ENCODE data around the gene SMAD6.

The SMAD6 gene

DNA sequence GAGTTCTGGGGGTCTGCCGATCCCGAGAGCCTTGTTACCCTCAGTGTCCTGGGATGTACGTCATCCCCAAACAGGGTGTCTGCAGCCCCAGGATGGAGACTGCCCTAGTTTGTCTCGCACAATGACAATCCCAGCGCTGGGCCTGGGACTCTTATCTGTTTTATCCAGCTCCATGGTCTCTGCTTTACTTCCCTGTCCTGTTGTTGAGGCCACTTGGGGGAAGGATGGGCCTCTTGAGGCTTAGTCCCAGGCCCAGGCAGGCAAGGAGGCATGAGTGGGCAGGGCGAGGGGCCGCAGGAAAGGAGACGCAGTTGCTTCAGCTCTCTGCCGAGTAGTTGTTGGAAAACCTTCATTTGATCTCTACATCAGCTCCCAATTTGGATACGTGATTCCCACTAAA is 17.4 kb downstream of the SMAD6 start:
- no peak for DNase-seq (ENCODE audit: low read depth in 2 of 2, low spot score in 1 of 2)

DNA sequence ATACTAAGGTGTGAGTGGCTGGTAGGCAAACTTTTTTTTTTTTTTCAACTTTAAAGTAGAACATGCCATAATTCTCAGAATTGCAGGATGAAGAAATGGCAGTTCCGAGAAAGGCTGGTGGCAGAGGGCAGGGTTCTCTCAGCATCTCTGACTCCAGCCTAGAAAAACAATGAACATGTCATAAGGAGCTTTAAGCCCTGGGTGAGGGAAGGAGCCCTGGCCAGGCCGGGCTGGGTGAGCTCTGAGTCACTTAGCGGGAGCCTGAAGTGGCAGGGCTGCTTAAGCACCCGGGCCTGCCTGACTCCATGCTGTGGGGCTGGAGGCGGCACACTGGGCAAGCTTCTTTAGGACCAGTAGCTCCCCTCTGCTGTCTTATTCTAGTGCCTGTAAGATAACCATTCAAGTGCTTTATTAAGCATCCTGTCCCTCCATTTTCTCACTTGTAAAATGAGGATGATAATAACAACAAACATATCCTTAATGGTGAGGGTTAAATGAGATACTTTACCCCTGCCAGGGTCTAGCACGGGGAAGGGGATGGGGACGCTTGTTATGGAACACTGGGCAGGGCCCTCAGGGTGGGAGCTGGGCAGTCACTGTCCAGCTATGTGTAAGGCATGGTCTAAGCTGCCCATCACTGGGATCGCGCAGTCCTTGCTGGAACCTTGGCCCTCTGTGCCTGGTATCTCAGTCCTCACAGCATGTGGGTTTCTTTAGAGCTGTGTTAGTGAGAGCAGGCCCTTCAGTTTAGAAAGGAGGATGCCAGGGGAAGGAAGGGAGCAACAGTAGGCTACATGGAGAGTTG is 18.4 kb downstream of the SMAD6 start:
- no peak for DNase-seq (ENCODE audit: low read depth in 2 of 2, low spot score in 1 of 2)

DNA sequence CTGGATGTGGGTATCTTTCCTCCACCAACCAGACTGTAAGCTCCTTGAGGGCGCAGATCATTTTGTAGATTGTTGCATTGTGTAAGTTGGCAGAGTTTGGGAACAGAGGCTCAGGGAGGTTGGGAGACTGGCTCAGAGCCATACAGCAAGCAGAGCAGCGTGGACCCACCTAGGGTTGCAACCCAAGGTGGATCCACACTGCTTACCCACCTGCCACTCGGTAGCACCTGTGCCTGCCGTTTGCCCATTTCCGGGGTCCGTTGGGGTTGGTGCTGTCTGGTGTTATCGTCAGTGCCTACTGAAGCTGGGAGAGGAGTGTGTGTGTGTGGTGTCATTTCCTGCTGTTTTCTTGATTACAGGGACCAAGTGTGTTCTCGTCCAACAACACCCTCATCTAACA is 19.0 kb downstream of the SMAD6 start:
- no peak for DNase-seq (ENCODE audit: low read depth in 2 of 2, low spot score in 1 of 2)

DNA sequence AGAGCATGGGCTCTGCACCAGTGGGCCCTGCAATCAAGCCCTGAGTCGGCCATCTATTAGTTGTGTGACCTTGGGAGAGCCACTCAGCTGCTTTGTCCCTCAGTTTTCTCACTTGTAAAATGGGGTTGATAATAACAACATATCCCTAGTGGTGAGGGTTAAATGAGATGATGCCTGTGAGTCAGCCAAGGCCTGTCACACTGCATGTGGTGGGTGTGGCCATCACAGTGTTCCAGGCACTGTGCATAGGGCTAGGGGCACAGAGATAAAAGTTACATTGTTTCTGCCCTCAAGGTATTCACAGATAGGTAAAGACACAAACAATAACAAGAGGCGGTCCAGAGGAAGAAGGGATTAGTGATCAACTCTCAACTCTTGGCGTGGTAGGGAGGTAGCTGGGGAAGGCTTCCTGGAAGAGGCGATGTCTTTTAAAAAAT is 19.5 kb downstream of the SMAD6 start:
- DNase-seq (ENCODE audit: low read depth in 2 of 2, low spot score in 1 of 2) = no peak

DNA sequence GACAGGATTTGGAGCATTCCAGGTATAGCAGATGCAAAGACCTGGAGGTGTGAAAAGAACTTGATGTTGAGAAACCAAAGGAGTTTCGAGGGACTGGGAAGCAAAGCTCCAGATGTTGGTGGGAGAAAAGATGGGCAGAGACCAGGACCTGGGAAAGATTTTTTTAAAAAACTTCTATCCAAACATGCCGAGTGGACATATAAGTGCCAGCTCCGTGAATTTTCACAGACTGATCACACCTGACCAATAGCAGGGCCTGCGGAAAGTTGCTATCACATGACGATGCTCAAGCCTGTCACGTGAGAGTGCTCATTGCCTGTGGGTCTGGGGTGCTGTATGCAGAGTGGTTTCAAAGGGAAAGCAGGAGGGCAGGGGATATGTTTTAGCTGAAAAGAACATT is 19.9 kb downstream of the SMAD6 start:
- DNase-seq (ENCODE audit: low read depth in 2 of 2, low spot score in 1 of 2) = no peak

DNA sequence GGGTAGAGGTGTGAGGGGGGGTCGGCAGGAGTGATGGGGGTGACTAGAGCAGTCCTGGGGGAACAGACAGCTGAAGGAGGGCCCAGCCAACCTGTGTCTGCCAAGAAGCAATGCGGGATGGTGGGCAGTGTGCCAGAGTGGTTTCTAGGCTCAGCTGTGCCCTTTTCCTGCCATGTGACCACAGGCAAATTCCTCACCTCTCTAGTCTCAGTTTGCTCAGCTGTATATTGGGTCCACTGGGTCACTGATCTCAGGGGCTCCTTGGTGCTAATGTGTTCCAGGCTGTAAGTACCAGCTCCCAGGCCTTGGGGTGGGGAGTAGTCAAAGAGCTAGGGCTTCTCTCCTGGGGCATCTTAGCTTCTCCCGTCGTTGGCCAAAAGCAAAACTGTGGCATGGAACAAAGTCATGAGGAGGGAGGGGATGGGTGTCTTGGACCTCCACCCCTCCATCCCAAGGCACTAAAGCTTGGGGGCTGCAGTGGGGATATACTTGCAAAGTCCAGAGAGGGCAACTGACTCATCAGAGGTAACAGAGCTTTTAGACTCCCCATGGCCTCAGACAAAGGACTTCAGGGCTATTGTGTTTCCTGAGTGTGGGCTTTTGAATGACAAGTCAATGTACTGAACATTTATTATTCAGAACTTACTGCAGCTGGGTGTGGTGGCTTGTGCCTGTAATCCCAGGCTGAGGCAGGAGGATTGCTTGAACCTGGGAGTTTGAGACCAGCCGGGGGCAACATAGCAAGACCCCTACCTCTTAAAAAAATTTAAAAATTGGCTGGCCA is 20.9 kb downstream of the SMAD6 start:
- no peak for DNase-seq (ENCODE audit: low read depth in 2 of 2, low spot score in 1 of 2)

DNA sequence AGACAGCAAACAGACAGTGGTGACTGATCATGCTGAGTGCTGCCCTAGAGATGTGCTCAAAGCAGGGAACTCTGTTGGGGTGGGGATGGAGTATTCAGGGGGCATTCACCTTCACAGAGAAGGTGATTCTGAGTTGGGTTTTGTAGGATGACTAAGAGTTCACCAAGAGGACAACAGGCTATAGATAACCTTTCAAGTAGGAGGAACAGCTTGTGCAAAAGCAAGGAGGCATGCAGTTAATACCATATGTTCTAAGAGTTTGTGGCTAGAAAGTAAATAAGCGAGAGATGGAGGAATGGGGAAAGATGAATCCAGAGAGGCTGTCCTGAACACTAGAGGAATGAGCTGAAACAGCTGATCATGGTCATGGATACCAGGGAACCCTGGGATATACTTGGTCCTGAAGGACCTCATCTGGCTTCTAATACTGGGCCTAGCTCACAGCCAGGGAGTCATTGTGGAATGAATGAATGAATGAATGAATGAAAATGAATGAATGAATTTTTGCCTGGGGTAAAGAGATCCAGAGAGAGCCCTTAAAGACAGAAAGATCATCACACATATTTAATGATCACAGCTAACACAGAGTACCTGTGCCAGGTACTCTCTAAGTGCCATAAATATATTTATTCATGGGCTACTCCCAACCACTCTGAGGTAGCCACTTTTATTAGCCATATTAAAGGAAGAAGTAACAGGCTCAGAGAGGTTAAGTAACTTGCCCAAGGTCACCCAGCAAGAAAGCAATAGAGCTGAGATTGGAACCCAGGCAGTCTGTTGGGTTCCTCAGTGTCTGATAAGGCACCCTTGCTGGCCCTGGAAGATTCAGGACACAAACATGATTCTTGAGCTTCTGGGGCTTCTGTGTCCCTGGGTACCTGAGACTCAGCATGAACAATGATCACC is 22.0 kb downstream of the SMAD6 start:
- DNase-seq (ENCODE audit: low read depth in 2 of 2, low spot score in 1 of 2) = no peak

DNA sequence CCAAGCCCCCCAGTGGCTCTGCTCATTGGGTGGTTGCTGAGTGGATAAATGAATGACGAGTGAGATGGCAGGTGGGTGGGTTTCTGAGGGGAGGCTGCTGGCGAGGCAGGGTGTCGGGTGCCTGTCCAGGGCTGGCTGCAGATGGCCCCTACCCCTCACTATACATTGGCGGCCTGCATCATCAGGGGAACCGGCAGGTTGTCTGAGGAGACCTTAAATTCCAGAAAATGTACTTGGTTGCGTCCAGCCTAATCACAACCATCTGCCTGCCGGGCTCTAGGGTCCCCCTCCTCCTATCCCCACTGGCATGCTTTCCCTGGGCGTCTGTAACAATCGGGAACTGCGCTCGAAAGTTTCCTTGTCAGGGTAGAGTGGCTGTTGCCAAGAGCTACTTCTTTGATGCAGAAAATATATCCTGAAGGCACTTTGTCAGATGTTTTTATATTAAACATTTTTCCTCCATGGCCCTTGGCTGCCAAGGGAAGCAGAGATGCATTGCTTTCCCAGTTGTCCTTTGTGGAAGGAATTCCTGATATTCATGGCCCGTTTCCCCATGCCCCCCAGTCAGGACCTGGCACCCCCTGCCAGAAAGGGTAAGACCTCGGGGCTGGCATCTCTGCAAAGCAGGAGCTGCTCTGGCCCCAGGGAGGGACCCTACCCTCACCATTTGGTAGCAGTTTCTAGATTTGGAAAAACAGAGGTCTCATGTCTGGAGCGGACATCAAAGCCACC is 22.9 kb downstream of the SMAD6 start:
- no peak for DNase-seq (ENCODE audit: low read depth in 2 of 2, low spot score in 1 of 2)

DNA sequence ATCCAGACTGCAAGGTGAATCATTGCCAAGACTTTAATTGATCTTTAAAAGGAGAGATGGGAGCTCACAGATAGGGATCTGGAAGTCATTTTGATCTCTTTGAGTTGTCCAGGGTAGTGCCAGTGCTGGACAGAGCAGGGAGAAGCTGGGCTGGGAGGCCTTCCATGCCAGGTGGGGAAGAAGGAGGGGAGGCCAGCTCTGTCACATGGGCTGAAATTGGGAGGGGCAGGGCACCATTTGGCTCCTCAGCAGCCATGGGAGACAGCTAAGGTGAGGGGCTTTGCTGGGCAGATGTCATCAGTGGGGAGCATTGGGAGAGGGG is 23.4 kb downstream of the SMAD6 start:
- DNase-seq (ENCODE audit: low read depth in 2 of 2, low spot score in 1 of 2) = no peak

DNA sequence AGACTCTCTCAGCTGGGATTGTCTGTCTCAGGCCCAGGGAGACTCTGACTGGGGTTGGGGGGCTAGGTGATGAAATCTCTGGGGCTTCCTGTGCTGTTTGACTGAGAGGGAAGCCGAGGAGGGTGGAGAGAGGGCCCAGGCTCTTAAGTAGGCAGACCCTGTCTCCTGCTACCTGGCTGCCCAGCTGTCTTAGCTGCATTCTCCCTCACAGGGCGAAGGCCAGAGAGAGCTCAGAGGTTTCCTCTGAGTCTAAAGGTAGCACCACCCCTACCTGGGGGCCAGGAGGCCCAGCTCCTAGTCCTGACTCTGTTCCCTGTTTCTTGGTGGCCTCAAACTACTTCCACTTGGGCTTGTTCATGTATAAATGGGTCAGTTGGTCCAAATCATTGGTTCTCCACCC is 24.4 kb downstream of the SMAD6 start:
- no peak for DNase-seq (ENCODE audit: low read depth in 2 of 2, low spot score in 1 of 2)

DNA sequence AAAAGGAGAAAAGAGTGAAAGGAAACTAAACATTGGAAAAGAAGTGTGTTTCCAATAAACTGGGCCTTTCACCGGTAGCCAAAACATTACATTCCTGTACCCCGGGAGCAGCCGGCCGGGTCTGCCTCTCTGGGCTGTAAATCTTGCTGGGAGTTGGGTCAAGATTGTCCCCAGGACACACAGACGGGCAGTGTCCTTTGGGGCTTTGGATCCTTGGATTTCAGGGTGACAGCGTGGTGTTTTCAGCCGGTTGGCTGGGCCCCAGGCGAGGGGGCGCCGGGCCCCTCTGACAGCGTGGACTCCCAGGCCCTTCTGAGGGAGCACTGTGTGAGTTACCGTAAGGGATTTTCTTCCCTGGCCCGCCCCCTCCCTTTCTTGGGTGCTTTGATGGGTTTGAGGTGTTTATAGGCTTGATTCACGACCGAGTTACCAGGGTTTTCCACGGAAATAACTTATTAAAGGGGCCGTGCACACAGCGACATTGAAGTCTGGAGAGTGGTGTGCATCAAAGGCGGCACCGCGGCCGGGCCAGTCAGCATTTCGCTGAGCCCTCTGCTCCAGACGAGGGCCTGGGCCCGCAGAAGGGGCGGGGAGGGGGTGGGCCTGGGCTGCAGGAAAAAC is 27.4 kb downstream of the SMAD6 start:
- no peak for DNase-seq (ENCODE audit: low read depth in 2 of 2, low spot score in 1 of 2)

DNA sequence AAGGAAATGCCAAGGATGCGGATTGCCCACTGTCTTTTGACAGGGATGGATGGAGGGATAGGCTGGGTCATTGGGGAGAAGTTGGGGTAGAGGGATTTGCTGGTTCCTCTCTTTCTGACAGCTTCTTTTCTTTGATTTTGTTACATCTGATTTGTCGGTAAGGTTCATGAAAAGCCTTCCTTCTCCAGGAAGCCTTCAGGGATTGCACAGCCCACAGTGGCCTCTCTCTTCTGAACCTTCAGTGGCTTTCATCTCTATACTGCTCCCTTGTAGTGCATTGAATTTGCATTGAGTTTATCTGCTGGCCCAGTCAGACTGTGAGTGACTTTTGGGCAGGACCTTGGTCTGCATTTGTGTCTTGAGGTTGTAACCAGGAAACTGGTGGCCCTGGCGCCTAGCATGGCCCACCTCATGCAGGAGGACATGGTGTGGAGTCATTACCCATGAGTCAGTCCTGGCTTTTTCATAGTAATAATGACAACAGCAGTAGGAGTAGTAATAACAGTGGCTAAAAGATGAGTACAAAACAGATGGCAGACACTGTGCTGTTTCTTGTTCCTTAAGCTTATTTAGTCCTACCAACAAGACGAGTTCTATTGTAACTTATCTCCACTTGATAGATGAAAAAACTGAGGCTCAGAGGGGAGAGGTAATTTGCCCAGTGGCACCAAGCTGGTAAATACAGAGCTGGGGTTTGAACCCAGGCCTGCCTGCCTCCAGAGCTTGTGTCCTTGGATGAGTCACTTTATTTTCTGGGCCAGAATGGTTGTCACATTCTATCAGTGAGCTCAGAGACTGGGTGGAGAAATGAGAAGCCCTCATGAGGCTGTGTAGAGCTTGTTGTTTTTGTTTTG is 28.4 kb downstream of the SMAD6 start:
- DNase-seq (ENCODE audit: low read depth in 2 of 2, low spot score in 1 of 2) = no peak

DNA sequence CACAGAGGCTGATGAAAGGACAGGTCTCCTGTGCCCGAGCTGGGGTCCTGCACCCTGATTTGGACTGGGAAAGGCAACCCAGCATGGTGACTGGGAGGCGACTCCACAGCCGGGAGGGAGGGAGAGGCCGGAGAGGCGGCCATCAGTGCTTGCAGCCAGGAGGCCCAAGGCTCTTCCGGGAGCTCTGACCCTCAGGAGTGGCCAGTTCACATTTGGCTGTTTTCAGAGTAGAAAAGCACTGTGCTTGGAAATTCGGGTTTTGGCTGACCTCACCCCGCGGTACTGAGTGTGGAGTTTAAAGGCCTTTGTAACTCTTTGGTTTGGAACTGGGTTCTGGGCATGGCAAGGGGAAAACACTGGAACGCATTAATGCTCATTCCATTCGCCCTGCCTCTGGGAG is 31.9 kb downstream of the SMAD6 start:
- DNase-seq (ENCODE audit: low read depth in 2 of 2, low spot score in 1 of 2) = no peak

DNA sequence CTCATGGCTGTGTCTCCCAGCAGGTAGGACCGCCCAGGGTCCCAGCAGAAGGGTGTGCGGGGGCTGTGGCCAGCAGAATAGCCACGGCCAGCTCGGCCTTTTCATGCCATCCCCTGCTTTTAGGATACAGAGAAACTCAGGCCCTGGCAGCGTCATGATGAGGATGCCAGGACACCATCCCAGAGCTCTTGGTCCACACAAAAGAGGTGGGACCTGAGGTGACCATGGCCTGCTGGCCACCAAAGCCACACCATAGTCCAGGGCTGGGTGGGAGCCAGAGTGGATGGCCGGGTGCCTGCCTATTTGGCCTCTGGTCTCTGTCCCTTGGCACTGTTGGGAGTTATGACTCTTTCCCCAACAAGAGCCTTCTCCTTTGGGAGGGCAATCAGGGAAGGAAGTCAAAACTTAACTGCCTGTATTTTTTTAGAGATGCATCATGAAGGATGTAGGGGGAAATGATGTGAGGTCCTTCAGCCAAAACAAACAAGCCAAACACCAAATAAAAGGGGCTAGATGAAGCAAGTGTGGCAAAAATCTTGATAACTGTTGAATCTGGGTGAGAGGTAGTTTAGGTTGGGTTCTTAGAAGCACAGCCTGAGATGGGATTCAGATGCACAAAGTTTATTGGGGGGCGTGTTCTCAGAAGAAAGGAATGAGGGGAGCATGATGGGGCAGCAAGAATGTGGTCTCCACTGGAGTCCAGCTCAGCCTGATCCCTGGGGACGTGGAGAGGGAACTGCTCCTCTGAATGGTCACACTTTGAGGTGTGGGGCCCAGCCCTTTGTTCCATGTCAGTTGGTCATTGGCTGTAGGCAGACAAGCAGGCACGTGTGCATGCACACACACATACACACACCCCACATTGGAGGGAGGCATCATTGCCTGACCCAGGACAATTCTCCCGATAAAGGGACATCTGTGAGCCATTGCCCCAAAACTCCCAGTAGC is 33.2 kb downstream of the SMAD6 start:
- DNase-seq (ENCODE audit: low read depth in 2 of 2, low spot score in 1 of 2) = no peak

DNA sequence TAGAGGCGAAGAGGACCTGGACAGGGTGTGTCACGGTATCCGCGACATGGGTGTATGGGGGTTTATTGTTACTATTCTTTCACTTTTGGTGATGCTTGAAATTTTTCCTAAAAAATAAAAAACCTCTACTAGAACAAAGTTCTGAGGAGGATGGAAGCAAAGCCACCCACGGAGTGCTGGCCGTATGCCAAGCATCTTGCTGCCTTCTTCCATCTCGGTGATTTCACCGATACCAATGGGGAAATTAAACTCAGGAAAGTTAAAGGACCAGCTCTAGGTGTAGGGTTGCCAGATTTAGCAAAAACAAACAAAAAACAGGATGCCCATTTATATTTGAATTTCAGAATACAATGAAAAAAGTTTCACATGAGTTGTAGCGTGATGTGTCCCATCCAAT is 33.9 kb downstream of the SMAD6 start:
- DNase-seq (ENCODE audit: low read depth in 2 of 2, low spot score in 1 of 2) = no peak

DNA sequence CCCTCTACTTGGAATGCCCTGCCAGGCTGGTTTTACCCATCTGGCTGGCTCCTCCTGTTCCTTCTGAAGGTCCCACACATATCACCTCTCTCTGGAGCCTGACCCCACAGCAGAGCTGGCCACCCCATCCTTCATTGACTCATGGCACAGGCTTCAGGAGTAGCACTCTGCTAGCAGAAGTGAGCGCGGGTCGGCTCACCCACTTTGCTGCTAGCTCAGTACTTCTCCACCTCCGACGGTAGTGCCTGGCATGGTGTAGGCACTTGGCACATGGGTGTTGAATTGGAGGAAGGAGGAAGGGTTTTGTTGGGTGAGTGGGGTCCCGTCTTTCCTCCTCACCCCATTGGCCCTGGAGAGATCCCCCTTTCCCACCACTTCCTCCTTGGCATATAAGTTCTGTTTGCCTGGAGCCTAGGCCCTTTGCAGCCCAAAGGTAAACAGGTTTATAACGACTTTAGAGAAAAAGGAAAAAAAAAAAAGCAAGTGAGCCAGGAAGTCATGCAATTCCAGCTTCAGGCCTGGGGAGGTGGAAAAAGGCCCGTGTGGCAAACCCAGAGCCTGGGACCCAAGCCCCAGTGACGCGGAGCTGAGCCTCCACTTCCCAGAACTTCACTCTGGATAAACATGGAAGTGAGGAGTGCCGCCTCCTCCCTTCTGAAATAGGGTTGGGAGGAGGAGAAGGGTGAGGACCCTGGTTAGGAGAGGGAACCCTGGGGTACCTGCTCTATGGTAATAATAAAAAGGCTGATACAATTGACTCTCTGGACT is 35.4 kb downstream of the SMAD6 start:
- no peak for DNase-seq (ENCODE audit: low read depth in 2 of 2, low spot score in 1 of 2)

DNA sequence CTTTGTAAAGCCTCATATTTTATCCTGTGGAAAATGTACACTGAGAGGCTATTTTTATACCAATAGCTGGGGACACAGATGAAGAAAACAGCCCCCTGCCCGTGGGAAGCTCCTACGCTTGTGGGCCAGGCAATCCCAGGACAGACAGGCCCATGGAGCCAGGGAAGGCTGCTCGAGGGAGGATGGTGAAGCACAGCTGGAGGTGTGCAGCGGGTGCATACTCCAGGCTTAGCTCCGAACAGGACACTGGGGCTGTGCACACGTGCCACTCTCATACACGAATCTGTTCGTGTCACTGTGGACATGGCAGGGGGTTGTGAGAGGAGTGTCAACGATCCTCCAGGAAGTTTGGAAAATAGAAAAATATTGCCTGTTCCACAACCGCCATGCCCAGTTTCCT is 36.1 kb downstream of the SMAD6 start:
- no peak for DNase-seq (ENCODE audit: low read depth in 2 of 2, low spot score in 1 of 2)

DNA sequence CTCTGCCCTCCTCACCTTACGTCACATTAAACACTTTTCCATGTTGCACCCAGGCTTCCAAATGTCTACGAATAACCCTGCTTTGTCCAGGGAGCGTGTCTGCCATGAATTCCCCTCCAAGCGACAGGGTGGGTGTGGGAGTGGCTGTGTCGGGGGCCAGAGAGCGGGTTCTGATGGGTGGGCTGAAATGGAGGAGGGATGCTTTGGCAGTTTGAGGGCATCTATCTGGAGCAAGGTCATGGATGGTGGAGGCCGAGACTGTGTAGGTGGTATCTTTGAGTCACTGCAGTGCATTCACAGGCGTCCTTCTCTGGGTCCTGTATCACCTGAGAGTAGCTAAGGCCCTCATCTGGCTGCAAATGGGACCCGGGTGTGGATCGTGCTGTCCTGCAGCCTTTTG is 36.6 kb downstream of the SMAD6 start:
- no peak for DNase-seq (ENCODE audit: low read depth in 2 of 2, low spot score in 1 of 2)

All from stimulated activated CD8-positive, alpha-beta memory T cell treated with anti-CD3 and anti-CD28 coated beads, Interleukin-4, amount 100 ng/mL, for 1 hour (primary cell).